Ishikawa (cell line): Measurements from ENCODE around the gene TRMT13.

Source experiments
- CEBPB ChIP-seq: IDR thresholded peaks from 2 replicates; pipeline ENCODE4 v1.6.1; 2012
- CREB1 ChIP-seq: IDR thresholded peaks from 2 replicates; pipeline ENCODE4 v1.6.1; 2012; ENCODE audit warnings: low read depth
- EGR1 ChIP-seq: IDR thresholded peaks from 2 replicates; pipeline ENCODE4 v1.6.1; 2012
- EP300 ChIP-seq: IDR thresholded peaks from 2 replicates; pipeline ENCODE4 v1.6.1; 2012; ENCODE audit warnings: borderline replicate concordance
- FOXM1 ChIP-seq: IDR thresholded peaks from 2 replicates; pipeline ENCODE4 v1.6.1; 2012; ENCODE audit warnings: low read depth, borderline replicate concordance
- NFIC ChIP-seq: IDR thresholded peaks from 2 replicates; pipeline ENCODE4 v1.6.1; 2012
- RAD21 ChIP-seq: IDR thresholded peaks from 2 replicates; pipeline ENCODE4 v1.6.1; 2012; ENCODE audit warnings: low read depth
- TAF1 ChIP-seq: IDR thresholded peaks from 2 replicates; pipeline ENCODE4 v1.6.1; 2012; ENCODE audit warnings: low read depth, mild to moderate bottlenecking
- TCF12 ChIP-seq: IDR thresholded peaks from 2 replicates; pipeline ENCODE4 v1.6.1; 2012; ENCODE audit warnings: low read depth
- TEAD4 ChIP-seq: IDR thresholded peaks from 2 replicates; pipeline ENCODE4 v1.6.1; 2012
- YY1 ChIP-seq: IDR thresholded peaks from 2 replicates; pipeline ENCODE4 v1.6.1; 2012; ENCODE audit warnings: low read depth
- ZBTB7A ChIP-seq: IDR thresholded peaks from 2 replicates; pipeline ENCODE4 v1.6.1; 2012; ENCODE audit warnings: low read depth
- TF ChIP-seq, protein P1 (sequence below): IDR thresholded peaks from 2 replicates; pipeline ENCODE4 v1.6.1; 2012; ENCODE audit warnings: low read depth, mild to moderate bottlenecking
- TF ChIP-seq, protein P2 (sequence below): IDR thresholded peaks from 2 replicates; pipeline ENCODE4 v1.6.1; 2012
- TF ChIP-seq, protein P3 (sequence below): IDR thresholded peaks from 2 replicates; pipeline ENCODE4 v1.6.1; 2012

TRMT13 gene

DNA sequence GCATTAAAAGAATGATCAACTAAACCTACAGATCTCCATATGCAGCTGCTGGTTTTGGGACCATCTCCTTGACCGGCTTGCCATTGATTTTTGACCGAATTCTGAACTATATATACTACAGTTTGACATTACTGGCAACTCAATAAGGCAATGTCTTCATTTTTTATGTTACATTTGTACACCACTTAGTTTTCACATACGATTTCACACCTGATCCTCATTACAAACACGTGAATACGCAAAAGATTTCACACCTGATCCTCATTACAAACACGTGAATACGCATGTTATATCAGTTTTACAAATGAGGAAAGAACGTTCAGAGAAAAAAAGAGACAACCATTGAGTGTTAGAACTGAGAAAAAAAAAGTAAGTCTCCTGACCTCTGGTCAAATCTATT lies 1.3 kb upstream of the TRMT13 start:
- TF ChIP-seq CEBPB (no peak), FOXM1 (no peak), RAD21 (no peak), YY1 (no peak), CREB1 (no peak), TCF12 (no peak), TAF1 (no peak), TEAD4 (no peak), EP300 (no peak), ZBTB7A (no peak), EGR1 (no peak), NFIC (no peak)
- TF ChIP-seq, protein P1, sequence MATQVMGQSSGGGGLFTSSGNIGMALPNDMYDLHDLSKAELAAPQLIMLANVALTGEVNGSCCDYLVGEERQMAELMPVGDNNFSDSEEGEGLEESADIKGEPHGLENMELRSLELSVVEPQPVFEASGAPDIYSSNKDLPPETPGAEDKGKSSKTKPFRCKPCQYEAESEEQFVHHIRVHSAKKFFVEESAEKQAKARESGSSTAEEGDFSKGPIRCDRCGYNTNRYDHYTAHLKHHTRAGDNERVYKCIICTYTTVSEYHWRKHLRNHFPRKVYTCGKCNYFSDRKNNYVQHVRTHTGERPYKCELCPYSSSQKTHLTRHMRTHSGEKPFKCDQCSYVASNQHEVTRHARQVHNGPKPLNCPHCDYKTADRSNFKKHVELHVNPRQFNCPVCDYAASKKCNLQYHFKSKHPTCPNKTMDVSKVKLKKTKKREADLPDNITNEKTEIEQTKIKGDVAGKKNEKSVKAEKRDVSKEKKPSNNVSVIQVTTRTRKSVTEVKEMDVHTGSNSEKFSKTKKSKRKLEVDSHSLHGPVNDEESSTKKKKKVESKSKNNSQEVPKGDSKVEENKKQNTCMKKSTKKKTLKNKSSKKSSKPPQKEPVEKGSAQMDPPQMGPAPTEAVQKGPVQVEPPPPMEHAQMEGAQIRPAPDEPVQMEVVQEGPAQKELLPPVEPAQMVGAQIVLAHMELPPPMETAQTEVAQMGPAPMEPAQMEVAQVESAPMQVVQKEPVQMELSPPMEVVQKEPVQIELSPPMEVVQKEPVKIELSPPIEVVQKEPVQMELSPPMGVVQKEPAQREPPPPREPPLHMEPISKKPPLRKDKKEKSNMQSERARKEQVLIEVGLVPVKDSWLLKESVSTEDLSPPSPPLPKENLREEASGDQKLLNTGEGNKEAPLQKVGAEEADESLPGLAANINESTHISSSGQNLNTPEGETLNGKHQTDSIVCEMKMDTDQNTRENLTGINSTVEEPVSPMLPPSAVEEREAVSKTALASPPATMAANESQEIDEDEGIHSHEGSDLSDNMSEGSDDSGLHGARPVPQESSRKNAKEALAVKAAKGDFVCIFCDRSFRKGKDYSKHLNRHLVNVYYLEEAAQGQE = no peak
- TF ChIP-seq, protein P2, sequence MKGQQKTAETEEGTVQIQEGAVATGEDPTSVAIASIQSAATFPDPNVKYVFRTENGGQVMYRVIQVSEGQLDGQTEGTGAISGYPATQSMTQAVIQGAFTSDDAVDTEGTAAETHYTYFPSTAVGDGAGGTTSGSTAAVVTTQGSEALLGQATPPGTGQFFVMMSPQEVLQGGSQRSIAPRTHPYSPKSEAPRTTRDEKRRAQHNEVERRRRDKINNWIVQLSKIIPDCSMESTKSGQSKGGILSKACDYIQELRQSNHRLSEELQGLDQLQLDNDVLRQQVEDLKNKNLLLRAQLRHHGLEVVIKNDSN = no peak
- TF ChIP-seq, protein P3, sequence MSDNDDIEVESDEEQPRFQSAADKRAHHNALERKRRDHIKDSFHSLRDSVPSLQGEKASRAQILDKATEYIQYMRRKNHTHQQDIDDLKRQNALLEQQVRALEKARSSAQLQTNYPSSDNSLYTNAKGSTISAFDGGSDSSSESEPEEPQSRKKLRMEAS = no peak

DNA sequence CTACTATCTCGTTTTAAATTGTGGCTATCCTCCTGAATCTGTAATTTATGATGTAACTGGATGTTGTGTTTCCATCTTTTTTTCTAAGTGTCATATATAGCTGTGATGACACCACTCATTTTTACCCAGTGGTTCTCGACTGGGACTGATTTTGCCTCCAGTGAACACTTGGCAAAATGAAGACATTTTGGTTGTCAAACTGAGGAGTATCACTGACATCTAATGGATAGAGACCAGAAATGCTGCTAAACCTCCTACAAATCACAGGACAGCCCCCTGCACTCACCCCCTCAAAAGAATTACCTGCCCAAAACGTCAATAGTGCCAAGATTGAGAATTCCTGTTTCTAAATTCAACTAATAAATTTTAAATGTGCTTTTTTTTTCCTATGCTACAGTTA lies 1.9 kb downstream of the TRMT13 start:
- no peak for TF ChIP-seq EP300
- TF ChIP-seq CREB1 = no peak
- no peak for TF ChIP-seq EGR1
- no peak for TF ChIP-seq FOXM1
- TF ChIP-seq TCF12 = no peak
- TF ChIP-seq, protein P2 = no peak
- no peak for TF ChIP-seq TEAD4
- TF ChIP-seq, protein P1 = no peak
- no peak for TF ChIP-seq YY1
- TF ChIP-seq ZBTB7A = no peak
- no peak for TF ChIP-seq RAD21
- TF ChIP-seq, protein P3 = no peak
- TF ChIP-seq CEBPB = no peak
- no peak for TF ChIP-seq NFIC
- no peak for TF ChIP-seq TAF1

DNA sequence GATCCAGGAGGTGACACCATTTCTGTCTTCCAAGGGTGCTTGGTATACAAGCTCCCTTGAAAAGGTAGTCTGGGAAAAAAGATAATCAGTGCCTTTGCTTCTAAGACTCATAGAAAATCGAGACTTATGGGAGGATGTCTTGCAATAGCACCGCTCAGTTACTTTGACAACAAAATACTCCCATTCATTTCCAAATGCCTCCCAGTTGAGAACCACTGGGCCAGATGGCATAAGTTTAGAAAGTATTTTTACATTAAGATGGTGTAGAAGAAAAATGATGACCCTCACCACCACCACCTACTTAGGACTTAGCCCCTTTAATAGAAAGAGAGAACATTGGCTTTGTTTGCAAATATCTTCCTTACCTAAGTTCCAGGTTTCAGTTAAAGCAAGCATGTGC lies 4.6 kb downstream of the TRMT13 start:
- no peak for TF ChIP-seq ZBTB7A
- no peak for TF ChIP-seq TEAD4
- TF ChIP-seq EGR1 = no peak
- no peak for TF ChIP-seq CEBPB
- TF ChIP-seq TAF1 = no peak
- no peak for TF ChIP-seq FOXM1
- TF ChIP-seq NFIC = no peak
- no peak for TF ChIP-seq TCF12
- TF ChIP-seq, protein P2 = no peak
- no peak for TF ChIP-seq RAD21
- no peak for TF ChIP-seq YY1
- TF ChIP-seq, protein P1 = no peak
- TF ChIP-seq, protein P3 = no peak

DNA sequence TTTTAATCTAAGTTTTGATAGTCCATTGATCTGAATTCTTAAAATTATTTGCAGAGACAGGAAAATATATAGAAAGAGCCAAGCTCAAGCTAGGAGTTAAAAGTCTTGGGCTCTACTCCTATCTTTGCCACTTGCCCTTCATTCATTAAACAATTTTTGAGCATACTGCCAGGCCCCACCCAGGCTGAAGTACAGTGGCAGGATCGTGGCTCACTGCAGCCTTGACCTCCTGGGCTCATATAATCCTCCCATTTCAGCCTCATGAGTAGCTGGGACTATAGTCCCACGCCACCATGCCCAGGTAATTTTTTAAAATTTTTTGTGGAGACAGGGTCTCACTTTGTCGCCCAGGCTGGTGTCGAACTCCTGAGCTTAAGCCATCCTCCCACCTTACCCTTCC lies 8.2 kb downstream of the TRMT13 start:
- TF ChIP-seq RAD21 (no peak), ZBTB7A (no peak), EGR1 (no peak), NFIC (no peak), CEBPB (no peak), TEAD4 (no peak), TAF1 (no peak), TCF12 (no peak), FOXM1 (no peak)
- TF ChIP-seq, protein P2 = no peak
